PC-9 (cell line): Measurements from ENCODE around the gene RALGPS2. TPM values are rescaled to one million over a fixed set of nuclear protein-coding genes. Genes with fewer than 3 reads are reported as not detected.

ENCODE experiments used
- BruUV-seq: library from RNA; stranded (reverse); fragments of 400-500 nt; replicated peaks from 2 replicates; lab custom pipeline; 2021; lab: Mats Ljungman, UMichigan
- CTCF ChIA-PET: fragments of 300-600 bp; sonication (Branson Sonifier 250); formaldehyde crosslinking; loops from one replicate; lab custom pipeline; 2022; ENCODE audit warnings: antibody characterized with exemption; lab: Charles Lee
- POLR2A ChIA-PET: fragments of 300-600 bp; sonication (Branson Sonifier 250); formaldehyde crosslinking; loops from one replicate; lab custom pipeline; 2022; ENCODE audit warnings: antibody characterized with exemption; ENCODE audit not compliant: unreplicated experiment; lab: Charles Lee
- DNase-seq, 2 experiments: peaks; one replicate each; pipeline versions ENCODE4 v3.0.0 to v3.0.0-alpha.2; 2015 to 2022; ENCODE audit warnings: mixed read lengths in 1 of 2
- H2AFZ ChIP-seq: fragments of 200-600 bp; sonication (generic); 2 replicates; pipeline ENCODE4 v1.8.1; 2017; ENCODE audit warnings: antibody characterized with exemption
- H3F3A ChIP-seq: fragments of 200-600 bp; sonication (generic); 2 replicates; pipeline ENCODE4 v1.8.1; 2017; ENCODE audit warnings: antibody characterized with exemption, mild to moderate bottlenecking, low read depth; ENCODE audit not compliant: insufficient read depth
- H3K27ac ChIP-seq: fragments of 200-600 bp; sonication (generic); 2 replicates; pipeline ENCODE4 v1.6.1; 2016; ENCODE audit warnings: mixed run types
- H3K27me3 ChIP-seq: fragments of 200-600 bp; sonication (generic); 2 replicates; pipeline ENCODE4 v1.6.1; 2016; ENCODE audit warnings: low read depth, mixed run types; ENCODE audit not compliant: insufficient read depth
- H3K36me3 ChIP-seq: fragments of 200-600 bp; sonication (generic); 2 replicates; pipeline ENCODE4 v1.6.1; 2016; ENCODE audit warnings: low read depth, mixed run types
- H3K4me1 ChIP-seq: fragments of 200-600 bp; sonication (generic); replicated peaks from 2 replicates; pipeline ENCODE4 v1.6.1; 2016; ENCODE audit warnings: mixed run types; ENCODE audit not compliant: insufficient read depth
- H3K4me2 ChIP-seq: fragments of 200-600 bp; sonication (generic); 2 replicates; pipeline ENCODE4 v1.6.1; 2017; ENCODE audit warnings: mixed run types
- H3K4me3 ChIP-seq: fragments of 200-600 bp; sonication (generic); 2 replicates; pipeline ENCODE4 v1.6.1; 2016; ENCODE audit warnings: mixed run types
- H3K79me2 ChIP-seq: fragments of 200-600 bp; sonication (generic); 2 replicates; pipeline ENCODE4 v1.6.1; 2017; ENCODE audit warnings: low read depth, mixed run types
- H3K9me2 ChIP-seq: fragments of 200-600 bp; sonication (generic); 2 replicates; pipeline ENCODE4 v1.8.1; 2017; ENCODE audit warnings: mild to moderate bottlenecking; ENCODE audit not compliant: insufficient read depth
- H3K9me3 ChIP-seq: fragments of 200-600 bp; sonication (generic); 2 replicates; pipeline ENCODE4 v1.8.1; 2016; ENCODE audit warnings: low read depth; ENCODE audit not compliant: insufficient read depth
- H4K20me1 ChIP-seq: fragments of 200-600 bp; sonication (generic); 2 replicates; pipeline ENCODE4 v1.8.1; 2017; ENCODE audit not compliant: insufficient read depth
- EZH2 ChIP-seq: fragments of 200-600 bp; sonication (generic); IDR thresholded peaks from 2 replicates; pipeline ENCODE4 v1.8.0; 2017; ENCODE audit warnings: antibody characterized with exemption, low read depth
- intact Hi-C: fragments of 100-400 bp; cut with micrococcal nuclease; formaldehyde crosslinking; loops from one replicate; pipeline ENCODE4 v1.10.0; 2022; ENCODE audit not compliant: unreplicated experiment
- total RNA-seq: library from RNA; stranded (reverse); gene quantifications from 2 replicates; pipeline ENCODE4 v1.2.3, GENCODE V29; 2021
- TF ChIP-seq, protein P1 (sequence below): fragments of 200-600 bp; sonication (generic); conservative IDR thresholded peaks from 2 replicates; pipeline ENCODE4 v1.6.1; 2017; ENCODE audit warnings: mixed run types, antibody characterized with exemption, mild to moderate bottlenecking, moderate library complexity

RALGPS2 gene
- total RNA-seq, 1 experiment from 2014 or later: 62.4 TPM

DNA sequence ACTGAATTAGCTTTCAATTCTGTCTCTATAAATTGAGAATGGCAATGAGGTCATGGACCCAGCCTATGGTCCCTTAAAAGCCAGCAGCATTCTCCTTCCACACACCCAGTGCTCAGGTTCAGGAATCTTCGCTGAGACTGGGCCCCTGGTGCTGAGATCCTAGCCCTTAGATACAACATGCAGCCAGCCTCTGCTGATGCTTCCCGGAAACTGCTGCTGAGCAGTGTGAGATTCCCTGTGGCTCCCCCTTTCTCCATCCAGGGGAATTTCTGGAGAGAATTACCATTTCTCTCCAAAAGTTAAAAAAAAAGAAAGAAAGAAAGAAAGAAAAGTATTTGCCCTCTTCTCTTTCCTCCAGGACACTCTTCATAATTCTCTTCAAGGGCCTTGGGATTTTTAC is 31.7 kb upstream of the RALGPS2 start:
- Histone ChIP-seq H3K79me2 (no peaks in the 10 kb centered on the region), H3K9me2 (no peaks in the 10 kb centered on the region), H2AFZ (no peak overlapping the region), H4K20me1 (no peaks in the 10 kb centered on the region), H3K36me3 (no peaks in the 10 kb centered on the region), H3K27ac (no peak overlapping the region), H3K4me3 (no peak overlapping the region), H3K4me1 (no peaks in the 10 kb centered on the region), H3K27me3 (no peaks in the 10 kb centered on the region), H3K9me3 (no peaks in the 10 kb centered on the region), H3K4me2 (no peak overlapping the region), H3F3A (no peaks in the 10 kb centered on the region)
- TF ChIP-seq, protein P1, sequence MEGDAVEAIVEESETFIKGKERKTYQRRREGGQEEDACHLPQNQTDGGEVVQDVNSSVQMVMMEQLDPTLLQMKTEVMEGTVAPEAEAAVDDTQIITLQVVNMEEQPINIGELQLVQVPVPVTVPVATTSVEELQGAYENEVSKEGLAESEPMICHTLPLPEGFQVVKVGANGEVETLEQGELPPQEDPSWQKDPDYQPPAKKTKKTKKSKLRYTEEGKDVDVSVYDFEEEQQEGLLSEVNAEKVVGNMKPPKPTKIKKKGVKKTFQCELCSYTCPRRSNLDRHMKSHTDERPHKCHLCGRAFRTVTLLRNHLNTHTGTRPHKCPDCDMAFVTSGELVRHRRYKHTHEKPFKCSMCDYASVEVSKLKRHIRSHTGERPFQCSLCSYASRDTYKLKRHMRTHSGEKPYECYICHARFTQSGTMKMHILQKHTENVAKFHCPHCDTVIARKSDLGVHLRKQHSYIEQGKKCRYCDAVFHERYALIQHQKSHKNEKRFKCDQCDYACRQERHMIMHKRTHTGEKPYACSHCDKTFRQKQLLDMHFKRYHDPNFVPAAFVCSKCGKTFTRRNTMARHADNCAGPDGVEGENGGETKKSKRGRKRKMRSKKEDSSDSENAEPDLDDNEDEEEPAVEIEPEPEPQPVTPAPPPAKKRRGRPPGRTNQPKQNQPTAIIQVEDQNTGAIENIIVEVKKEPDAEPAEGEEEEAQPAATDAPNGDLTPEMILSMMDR: no peak
- no peak for TF ChIP-seq EZH2
- POLR2A ChIA-PET: no interaction called here
- no TSS peak for BruUV-seq
- CTCF ChIA-PET: no interaction called here
- DNase-seq: no peak
- intact Hi-C loops: no loop called here

DNA sequence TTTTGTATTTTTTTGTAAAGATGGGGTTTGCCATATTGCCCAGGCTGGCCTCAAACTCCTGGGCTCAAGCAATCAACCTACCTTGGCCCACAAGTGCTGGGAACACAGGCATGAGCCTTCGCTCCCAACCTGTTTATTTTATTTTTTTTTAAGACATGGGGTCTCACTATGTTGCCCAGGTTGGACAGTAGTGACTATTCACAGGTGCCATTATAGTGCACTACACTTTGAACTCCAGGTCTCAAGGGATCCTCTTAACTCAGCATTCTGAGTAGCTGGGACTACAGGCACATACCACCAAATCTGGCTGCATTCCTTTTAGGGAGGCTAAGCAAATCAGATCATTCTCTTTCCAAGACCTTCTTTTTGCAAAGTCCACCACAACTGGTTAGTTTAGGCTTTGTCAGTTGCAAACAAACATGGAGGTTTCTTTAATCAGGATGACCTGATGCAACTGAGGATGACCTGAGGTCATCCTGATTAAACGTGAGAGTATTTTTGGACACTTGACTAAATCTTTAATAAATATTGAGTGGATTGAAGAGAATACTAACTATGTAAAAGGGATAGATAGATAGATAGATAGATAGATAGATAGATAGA is 30.0 kb upstream of the RALGPS2 start:
- no peak overlapping the region for H2AFZ ChIP-seq
- H3K9me3 ChIP-seq: no peaks in the 10 kb centered on the region
- no peaks in the 10 kb centered on the region for H3K36me3 ChIP-seq
- H3K4me2 ChIP-seq: no peak overlapping the region
- no peaks in the 10 kb centered on the region for H3F3A ChIP-seq
- TF ChIP-seq EZH2: no peak
- TF ChIP-seq, protein P1: no peak
- intact Hi-C loops: no loop called here
- ChIA-PET POLR2A (no interaction called here), CTCF (no interaction called here)
- H3K4me3 ChIP-seq: no peak overlapping the region
- no peaks in the 10 kb centered on the region for H3K79me2 ChIP-seq
- H3K27ac ChIP-seq: no peak overlapping the region
- no peaks in the 10 kb centered on the region for H3K9me2 ChIP-seq
- no peaks in the 10 kb centered on the region for H3K4me1 ChIP-seq
- no peak for DNase-seq
- no peaks in the 10 kb centered on the region for H4K20me1 ChIP-seq
- BruUV-seq: no TSS peak
- H3K27me3 ChIP-seq: no peaks in the 10 kb centered on the region

DNA sequence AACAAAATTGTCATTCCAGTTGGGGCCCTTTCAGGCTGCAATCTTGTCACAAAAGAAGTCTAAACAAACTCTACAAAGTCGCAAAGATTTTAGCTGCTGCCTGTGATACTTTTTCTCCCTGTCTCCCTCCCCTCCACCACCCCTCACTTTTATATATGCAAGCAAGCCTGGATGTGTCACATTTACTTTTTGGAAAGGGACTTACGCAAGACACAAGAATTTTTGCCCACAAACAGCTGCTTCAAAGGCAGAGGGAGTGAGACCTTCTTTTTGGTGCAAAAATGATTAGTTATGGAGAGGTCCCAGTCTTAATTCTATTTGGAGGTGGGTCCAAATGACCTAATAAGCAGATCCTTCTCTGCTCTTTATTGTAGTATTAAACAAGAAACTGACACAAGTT is 22.9 kb upstream of the RALGPS2 start:
- Histone ChIP-seq H3K9me3 (0 out of 2 replicates have a peak, but pooled peaks cover 4% of the 10 kb centered on the region), H3K4me3 (no peak overlapping the region), H3K27me3 (no peaks in the 10 kb centered on the region), H3K36me3 (no peaks in the 10 kb centered on the region), H3K9me2 (no peaks in the 10 kb centered on the region), H3K4me2 (peak overlapping the region; percentile 43; the same call in 1 of the 2 replicates), H3K4me1 (peaks cover 17% of the 10 kb centered on the region), H4K20me1 (no peaks in the 10 kb centered on the region), H3K27ac (peak overlapping the region; percentile 6; the same call in 1 of the 2 replicates), H2AFZ (0 out of 2 replicates have a peak overlapping the region, but pooled peaks have one; percentile 64), H3K79me2 (no peaks in the 10 kb centered on the region), H3F3A (no peaks in the 10 kb centered on the region)
- DNase-seq: peak in 1 of 2 experiments; percentile 55
- CTCF ChIA-PET: no interaction called here
- TF ChIP-seq EZH2: no peak
- TF ChIP-seq, protein P1: no peak
- POLR2A ChIA-PET: interaction anchor here (0.6 kb wide), 1 partner anchor 256 kb away, joined by 3 read pairs; no protein-coding TSS in a partner anchor
- BruUV-seq: no TSS peak
- intact Hi-C loops: no loop called here
